Uterus (tissue), 2 donors: Measurements from ENCODE around the gene HAO2.

Source experiments
- POLR2A ChIP-seq, 2 donors: fragments of 450-650 bp; IDR thresholded peaks; one replicate each; pipeline ENCODE4 v1.6.1; 2016; ENCODE audit warnings: antibody characterized with exemption in 2 of 2, mild to moderate bottlenecking in 1 of 2, moderate library complexity in 1 of 2
- TF ChIP-seq, protein P1 (sequence below), 4 experiments: fragments of 200-600 bp in 2 of 4; fragments of 450-650 bp in 2 of 4; sonication (generic) in 2 of 4; IDR thresholded peaks; one replicate each; pipeline ENCODE4 v1.5.1; 2016 to 2019; ENCODE audit warnings: antibody characterized with exemption in 4 of 4, mild to moderate bottlenecking in 2 of 4, moderate library complexity in 1 of 4

DNA sequence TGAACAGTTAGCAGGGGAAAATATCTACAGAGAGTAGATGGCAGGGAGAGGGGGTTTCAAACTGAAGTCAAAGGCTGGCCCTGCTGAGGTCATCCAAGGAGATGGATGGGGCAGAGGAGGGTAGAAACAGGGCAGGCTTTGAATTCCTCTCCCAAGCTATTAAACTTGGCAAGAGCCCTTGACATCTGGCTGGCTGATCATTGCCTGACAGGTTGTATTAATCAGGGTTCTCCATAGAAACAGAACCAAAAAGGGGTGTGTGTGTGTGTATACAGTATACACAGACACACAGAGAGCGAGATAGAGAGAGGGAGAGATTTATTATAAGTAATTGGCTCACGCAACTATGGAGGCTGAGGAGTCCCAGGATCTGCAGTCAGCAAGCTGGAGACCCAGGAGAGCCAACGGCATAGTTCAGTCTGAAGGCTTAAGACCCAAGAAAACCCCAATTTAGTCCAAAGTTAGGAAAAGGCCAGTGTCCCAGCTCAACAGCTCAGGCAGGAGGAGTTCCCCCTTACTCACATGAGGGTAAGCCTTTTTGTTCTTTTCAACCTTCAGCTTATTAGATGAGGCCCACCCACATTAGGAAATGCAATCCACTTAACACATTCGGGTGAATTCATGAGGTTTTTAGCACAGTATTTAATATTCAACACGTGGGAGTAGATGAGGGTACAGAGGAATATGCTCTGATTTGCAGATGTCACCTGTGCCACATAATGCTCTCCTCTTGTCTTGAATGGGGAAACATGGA is 46.7 kb upstream of the HAO2 start:
- TF ChIP-seq, protein P1, sequence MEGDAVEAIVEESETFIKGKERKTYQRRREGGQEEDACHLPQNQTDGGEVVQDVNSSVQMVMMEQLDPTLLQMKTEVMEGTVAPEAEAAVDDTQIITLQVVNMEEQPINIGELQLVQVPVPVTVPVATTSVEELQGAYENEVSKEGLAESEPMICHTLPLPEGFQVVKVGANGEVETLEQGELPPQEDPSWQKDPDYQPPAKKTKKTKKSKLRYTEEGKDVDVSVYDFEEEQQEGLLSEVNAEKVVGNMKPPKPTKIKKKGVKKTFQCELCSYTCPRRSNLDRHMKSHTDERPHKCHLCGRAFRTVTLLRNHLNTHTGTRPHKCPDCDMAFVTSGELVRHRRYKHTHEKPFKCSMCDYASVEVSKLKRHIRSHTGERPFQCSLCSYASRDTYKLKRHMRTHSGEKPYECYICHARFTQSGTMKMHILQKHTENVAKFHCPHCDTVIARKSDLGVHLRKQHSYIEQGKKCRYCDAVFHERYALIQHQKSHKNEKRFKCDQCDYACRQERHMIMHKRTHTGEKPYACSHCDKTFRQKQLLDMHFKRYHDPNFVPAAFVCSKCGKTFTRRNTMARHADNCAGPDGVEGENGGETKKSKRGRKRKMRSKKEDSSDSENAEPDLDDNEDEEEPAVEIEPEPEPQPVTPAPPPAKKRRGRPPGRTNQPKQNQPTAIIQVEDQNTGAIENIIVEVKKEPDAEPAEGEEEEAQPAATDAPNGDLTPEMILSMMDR (IDR thresholded peaks at IDR 0.05), result no peak
- TF ChIP-seq POLR2A (IDR thresholded peaks at IDR 0.05), result no peak
